Stimulated activated CD8-positive, alpha-beta memory T cell treated with anti-CD3 and anti-CD28 coated beads, Interleukin-12 subunit alpha, Interleukin-12 subunit beta, amount 100 ng/mL, for 1 hour (primary cell): Measurements from ENCODE around the gene ARID1B.
A peak's percentile ranks its signal among the peaks of the same experiment; 100 is the strongest.

Source experiments
- DNase-seq: peaks from one replicate; pipeline ENCODE4 v3.0.0-alpha.2; 2020; ENCODE audit warnings: low read depth

ARID1B gene

DNA sequence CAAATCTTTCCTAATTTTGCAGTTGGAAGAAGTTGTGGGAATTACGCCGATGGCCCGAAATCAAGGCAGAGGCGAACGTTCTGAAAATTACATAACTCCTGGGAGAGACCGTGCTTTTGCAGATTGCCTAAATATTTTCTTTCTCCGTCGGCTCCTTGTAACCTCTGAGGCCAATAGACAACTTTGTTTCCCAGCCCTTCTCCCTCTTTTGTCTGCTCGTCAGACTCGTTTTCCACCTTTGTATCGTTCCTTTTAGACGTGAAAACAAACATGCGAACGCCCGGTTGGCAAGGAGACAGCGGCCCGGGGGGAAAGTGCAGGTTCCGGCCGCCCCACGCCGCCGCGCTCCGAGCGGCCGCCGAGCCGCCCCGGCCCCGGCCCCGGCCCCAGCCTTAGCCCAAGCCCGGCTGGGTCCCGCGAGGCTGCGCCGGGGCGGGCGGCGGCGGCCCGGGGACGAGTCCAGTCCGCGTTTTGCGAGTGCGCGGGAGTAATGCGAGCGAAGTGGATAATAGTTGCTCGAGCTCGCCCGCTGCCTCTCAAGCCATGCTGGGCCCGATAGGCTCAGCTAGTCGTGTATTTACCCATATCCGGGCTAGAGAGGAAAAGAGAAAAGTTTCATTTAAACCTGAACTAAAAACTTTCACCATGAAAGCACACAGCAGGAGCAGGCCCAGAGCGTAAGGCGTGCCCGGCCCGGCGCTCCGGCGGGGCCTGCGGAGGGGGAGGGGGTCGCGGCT lies at the start of gene ARID1B:
Gene ARID1B, plus strand, starts transcription at position 539 of the 737 bp plus-strand sequence. CDS start 303 bp downstream, outside the sequence.
- peak; percentile 66 for DNase-seq

DNA sequence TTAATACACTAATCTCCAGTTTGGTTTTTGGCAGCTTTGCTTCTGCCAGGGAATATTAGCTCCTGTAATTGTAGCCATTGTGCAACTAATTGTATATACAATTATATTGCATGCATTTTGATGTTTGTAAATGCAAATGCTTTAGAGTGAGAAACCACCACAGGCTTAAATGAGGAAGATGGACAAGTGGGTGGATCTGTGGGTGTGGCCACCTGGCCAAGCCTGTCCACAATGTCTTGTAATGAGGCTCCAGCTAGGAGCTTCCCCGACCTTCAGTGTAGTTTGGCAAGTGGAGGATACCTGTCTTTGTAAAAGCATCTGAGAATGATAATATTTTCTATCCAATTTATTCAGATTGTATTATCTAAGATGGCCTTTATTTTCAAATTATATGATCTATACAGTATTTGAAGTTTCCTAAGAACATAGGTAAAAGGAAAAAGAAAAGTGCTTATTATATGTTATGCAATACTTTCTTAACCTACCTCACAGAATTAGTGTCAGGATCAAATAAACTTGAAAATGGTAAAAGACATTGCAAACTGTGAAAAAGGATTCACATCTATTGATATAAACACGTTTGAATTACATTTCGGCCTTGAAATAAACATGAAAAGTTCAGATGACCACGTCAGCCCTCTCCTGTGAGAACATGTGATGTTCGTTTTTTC lies 49.3 kb upstream of the ARID1B start:
- DNase-seq, result no peak

DNA sequence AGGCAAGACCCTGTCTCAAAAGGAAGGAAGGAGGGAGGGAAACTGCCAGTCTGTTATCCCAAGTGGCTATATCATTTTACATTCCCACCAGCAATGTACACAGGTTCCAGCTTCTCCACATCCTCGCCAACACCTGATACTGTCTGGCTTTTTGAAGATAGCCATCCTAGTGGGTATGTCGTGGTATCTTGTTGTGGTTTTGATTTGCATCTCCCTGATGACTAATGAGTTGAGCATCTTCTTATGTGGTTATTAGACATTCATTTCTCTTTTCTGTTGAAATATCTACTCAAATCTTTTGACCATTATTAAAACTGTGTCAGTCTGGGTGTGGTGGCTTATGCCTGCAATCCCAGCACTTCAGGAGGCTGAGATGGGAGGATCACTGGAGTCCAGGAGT lies 47.9 kb upstream of the ARID1B start:
- DNase-seq, result no peak

DNA sequence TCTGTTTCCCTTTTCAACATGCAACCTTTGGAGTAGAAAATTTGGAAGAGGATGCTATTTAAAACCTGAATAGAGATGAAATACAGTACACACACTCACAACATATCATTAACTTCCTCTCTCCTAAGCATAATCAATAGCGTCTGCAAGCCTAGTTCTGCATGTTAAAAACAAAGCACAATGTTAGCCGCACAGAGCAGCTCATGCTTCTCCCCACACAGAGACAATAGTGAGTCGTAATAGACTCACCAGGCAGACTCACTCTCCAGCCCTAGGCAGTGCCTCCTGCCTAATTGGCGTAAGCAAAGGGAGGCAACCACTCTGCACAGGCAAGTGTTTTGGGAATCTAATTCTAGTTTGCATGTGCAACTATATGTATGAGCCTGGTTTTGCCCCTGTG lies 45.8 kb upstream of the ARID1B start:
- DNase-seq, result no peak

DNA sequence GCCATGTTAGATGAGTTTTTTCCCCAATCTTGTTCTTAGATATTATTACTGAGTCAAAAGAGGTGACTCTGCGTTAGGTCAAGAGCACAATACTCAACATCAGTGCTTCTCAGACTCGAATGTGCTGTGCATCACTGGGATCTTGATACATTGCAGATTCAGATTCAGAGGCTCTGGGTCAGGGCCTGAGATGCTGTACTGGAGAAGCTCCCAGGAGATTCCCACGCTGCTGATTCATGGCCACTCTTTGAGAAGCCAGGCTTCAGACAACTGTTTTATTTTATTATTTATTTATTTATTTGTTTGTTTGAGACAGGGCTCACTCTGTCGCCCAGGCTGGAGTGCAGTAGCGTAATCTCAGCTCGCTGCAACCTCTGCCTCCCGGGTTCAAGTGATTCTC lies 41.4 kb upstream of the ARID1B start:
- DNase-seq, result no peak

DNA sequence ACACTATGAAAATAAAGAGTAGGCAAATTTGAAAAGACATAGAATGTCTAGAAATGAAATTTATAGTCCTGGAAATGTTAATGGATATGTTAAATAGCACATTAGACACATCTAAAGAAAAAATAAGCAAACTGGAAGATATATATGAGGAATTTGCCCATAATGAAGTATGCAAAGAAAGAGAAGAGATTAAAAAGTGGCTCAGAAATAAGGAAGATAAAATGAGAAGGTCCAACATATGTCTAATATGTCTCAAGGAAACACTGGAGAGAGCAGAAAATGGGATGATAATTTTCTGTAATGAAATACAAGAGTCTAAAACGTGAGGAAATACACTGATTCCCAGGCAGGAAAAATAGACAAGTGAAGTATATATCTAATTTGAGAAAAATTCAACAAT lies 36.6 kb upstream of the ARID1B start:
- DNase-seq, result no peak

DNA sequence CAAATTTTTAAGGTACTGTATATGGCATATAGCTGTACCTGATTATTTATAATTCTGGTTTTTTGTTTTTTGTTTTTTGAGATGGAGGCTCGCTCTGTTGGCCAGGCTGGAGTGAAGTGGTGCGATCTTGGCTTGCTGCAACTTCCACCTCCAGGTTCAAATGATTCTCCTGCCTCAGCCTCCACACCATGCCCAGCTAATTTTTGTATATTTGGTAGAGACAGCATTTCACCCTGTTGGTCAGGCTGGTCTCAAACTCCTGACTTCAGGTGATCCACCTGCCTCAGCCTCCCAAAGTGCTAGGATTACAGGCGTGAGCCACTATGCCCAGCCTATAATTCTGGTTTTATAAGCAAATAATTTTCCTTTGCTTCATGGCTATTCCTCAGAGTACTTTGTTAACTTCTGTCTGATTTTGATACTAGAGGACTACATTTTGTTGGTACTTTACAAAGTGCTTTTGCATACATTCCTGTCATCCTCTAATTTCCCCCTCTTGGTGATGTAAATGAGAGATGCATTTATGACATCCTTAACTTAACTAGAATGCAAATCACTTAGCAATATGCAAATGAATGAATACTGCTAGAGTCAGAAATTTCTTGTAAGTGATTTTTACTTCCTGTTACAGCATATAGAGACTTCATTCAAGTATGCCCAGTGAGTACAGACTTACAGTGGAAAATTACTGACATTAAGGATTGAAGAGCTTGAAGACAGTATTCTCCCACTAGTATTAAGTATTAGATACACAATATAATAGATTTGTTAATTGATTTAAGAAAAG lies 35.7 kb upstream of the ARID1B start:
- DNase-seq, result no peak

DNA sequence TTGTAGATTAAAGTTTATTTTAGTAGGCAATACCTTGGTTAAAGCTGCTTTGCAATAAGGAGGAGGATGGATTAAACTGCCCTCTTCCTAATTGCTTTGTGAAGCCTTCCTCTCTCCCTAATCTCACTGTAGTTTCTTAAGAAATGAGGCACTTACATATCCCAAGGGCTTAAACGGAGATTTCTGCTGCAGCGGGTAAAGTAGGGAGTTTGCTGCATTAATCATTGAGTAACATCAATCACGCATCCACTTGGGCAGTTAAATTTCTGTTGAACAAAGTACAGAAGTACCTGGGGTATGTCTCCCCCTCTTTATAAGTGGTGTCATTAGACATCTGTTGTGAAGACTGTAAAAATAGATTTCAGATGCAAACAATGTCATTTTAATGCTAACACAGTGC lies 29.5 kb upstream of the ARID1B start:
- no peak for DNase-seq

DNA sequence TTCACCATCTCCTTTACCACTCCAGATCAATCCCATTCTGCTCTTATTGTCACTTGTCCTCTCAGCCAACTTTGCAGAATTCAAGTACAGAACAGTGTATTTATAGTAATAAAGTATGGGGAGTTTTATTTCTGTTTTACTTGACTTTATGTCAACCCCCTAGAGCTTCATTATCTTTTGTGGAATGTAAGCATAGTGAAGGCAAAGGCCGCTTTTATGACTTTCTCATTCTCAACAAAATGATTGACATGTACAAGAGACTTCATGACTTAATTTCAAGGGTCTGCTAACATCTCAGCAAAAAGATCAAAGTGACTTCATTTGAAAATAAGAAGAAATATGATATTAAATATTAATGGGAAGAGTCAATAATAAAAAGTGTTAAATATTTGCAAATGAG lies 28.7 kb upstream of the ARID1B start:
- no peak for DNase-seq

DNA sequence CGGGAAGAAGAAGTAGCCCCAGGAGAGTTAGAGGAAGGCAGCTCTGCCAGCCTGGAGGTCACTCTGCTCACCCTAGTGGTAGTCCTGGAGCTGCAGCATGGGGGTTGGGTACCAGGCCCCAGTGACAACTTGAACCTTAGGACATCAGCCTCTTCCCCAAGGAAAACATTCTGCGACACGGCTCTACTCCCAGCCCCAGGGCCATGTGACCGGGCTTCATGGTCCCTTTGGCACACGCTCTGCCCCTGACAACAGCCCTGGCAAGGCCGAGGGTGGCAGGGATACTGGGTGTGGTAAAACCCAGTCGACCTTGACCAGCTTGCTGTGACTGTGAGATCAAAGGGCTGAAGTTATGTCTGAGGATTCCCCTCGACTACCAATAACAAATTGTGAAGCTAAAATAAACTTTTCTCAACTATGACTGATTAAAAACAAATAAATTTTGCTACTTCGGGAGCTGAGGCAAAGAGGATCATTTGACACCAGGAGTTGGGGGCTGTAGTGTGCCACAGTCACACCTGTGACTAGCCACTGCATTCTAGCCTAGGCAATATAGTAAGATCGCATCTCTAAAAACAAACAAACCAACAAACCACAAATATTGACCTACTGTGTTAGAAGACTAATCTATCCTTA lies 24.4 kb upstream of the ARID1B start:
- no peak for DNase-seq

DNA sequence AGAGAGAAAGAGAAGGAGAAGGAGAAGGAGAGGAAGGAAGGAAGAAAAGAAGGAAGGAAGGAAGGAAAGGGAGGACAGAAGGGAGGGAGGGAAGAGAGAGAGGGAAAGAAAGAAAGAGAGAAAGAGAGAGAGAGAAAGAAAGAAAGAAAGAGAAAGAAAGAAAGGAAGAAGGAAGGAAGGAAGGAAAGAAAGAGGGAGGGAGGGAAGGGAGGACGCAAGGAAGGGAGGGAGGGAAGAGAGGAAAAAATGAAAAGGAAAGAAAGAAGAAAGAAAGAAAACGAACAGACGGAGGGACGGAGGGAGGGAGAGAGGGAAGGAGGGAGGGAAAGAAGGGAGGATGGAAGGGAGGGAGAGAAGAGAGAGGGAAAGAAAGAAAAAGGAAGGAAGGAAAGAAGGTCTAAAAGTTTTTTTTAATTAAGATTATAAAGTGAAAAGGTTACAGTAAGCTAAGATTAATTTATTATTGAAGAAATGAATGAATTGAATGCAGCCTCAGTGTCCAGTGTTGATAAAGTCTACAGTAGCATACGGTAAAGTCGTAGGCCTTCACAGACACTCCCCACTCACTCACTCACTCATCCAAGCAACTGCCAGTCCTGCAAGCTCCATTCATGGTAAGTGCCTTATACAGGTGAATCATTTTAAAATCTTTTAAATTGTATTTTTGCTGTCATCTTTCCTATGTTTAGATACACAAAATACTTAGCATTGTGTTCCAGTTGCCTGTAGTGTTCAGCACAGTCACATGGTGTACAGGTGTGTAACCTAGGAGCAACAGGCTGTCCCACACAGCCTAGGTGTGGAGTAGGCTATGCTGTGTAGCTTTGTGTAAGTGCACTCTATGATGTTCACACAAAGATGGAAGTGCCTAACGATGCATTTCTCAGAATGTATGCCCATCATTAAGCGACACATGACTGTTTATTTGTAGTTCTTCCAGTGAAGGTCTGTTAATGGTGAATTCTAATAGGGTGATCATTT lies 20.3 kb upstream of the ARID1B start:
- DNase-seq, result no peak

DNA sequence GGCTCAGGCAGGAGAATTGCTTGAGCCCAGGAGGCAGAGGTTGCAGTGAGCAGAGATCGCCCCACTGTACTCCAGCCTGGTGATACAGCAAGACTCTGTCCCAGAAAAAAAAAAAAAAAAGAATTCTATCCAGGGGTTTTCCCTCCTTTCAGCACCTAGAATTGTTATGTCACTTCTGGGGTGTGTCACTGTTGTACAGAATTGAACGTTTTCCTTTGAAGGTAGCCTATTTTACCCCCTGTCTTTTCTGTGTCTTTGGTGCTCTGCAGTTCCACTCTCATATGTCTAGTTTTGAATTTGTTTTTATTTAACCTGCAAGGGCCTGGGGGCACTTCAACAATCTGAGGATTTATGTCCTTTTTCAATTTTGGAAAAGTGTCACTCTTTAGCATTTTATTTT lies 19.3 kb upstream of the ARID1B start:
- no peak for DNase-seq

DNA sequence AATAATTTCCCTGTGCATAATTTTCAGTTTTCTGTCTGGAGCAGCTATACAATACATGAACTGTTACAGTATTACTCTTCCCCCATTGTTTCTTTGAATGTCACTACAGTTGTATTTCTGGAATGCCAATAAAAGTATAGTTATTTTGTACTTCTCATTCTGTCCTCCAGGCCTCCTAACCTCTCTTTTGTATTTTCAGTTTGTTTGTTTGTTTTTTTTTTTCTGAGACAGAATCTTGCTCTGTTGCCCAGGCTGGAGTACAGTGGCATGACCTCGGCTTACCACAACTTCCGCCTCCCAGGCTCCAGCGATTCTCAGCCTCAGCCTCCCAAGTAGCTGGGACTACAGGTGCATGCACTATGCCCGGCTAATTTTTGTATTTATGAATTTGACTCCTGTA lies 16.8 kb upstream of the ARID1B start:
- no peak for DNase-seq

DNA sequence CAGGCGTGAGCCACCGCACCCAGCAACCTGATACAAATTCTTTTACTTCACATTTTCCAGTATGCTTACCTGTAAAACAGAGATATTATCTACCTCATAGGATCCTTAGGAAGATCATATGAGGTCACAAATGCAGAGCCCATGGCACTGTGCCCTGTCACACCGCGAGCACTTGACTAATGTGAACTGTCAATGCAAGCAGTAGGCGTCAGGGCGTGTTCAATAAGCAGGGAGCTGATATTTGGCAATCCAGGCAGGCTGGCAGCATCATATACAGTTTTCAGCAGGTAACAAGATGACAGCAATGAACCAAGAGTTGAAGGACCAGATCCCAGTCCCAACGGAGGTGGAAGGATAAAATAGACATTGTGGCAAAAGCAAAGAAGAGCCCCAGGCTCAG lies 14.6 kb upstream of the ARID1B start:
- DNase-seq, result no peak

DNA sequence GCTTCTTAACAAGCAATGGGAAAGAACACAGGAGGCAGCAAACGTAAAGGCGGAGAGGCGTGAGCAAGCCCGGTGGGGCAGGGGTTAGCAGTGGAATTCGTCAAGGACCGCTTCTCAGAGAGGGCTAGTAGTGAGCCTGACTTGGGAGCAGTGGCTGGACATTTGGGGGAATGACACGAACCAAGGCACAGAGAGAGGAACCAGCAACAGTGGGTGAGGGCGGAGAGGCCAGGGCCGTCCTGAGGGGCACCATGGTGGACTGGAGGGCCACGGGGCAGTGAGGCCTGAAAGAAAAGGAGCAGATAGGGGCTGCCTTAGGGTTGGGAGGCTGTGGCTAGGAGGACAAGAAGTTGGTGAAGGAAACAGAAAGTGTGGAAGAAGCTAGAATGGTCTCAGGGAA lies 12.1 kb upstream of the ARID1B start:
- DNase-seq, result no peak

DNA sequence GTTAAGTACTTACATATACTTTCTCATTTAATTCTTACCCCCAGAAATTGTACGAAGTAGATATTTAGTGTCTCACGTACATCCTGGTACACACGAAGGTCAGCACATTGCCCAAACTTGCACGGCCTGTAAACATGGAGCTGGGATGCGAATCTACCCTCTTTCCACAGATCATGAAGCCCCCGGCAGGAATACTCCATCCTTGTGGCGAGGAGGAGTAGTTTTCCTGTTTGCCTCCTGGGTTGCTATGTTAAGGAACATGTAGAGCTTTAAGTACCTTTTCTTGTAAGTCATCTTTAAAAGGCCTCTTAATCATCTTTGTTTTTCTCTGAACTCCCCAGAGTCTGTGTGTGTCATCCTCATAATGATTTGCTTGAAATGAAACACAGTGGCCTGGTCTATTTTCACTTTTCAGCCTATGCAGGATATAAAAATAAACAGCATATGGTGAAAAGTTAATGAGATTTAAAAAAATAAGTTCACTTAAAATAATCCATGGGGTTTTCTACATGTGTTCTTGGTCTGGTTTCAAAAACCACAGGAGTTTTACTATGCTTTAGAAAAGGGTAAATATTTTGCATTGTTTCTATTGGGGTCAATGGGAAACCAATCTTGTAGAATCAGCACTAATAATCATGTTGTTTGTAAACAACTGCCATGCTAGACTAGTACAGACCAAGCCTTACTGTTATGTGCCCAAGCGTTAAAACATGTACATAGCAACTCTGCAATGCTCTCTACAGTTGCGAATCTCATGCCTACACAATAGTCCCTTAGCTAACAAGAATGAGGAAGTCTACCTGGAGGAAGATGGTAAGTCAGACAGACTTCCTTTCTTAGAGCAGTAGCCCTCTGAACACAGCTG lies 9.3 kb upstream of the ARID1B start:
- DNase-seq, result no peak

DNA sequence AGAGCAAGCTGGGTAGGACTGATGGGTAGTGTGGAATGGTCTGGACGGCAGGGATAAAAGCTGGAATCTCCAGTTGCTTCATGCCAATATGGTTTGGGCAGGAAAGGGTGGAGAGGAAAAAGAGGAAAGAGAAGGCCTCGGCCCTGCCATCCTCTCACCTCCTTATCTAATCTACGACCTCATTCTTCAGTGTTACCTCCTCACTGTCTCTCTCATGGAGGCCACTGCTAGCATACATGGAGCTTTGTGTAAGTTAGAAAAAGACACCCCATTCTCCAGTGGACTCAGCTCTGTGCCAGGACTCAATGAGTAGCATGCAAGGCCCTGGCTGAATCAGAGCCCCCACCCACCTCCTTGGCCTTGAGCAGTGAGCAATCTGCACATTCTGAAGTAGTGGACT lies 6.1 kb upstream of the ARID1B start:
- no peak for DNase-seq

DNA sequence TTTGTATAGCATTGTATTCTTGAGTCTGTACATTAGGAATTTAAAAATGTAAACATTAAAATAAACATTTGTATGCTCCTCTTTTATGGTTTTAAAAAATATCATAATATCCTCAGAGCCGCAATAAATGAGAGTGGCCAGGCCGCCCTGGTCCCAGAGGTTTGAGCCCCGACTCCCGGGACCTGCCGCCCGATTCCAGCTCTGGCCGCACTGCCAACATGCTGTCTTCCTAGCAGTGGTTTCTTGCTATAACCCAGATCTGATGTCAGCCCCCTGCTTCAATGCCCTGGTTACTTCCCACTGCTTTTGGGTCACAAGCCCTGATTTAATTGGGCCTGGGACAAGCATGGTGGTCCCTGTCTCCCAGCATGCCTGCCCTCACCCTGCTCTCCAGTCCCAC lies 5.4 kb upstream of the ARID1B start:
- no peak for DNase-seq

DNA sequence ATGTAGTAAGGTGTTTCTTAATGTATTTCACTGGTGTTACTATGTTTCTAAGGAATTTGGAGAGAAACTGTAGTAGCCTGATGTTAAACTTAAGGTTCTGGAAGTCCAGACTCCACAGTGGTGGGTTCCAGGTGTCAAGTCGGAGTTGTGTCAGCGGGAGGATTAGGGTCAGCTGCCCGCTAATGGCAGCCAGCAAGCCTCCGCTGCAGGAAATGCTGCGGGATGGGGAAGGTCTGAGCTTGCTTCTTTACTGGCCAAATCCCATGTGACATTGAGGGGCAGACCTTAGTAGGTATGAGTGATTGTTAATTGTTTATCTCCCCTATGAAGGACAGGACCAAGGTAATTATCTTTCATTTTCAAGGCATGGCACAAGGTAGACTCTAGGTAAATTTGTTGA lies 3.7 kb upstream of the ARID1B start:
- no peak for DNase-seq
